Hindlimb muscle (tissue), 1 donor: ENCODE data around the gene POU6F1. TPM values are rescaled to one million over a fixed set of nuclear protein-coding genes. Genes with fewer than 3 reads are reported as not detected.
"Not testable (repeated sequence)": the region's sequence is repeated elsewhere in the genome, so short reads cannot be mapped to it uniquely, and the experiment has no call there.

Experiments
- DNase-seq: peaks from one replicate; pipeline ENCODE4 v3.0.0-alpha.2; 2013
- polyA plus RNA-seq: library from polyadenylated mRNA; unstranded; fragments of 120-200 nt; gene quantifications from one replicate; pipeline ENCODE4 v1.2.1, GENCODE V29; 2013; ENCODE audit not compliant: insufficient read length

POU6F1 gene
- polyA plus RNA-seq, 1 donor, result 10.1 TPM

DNA sequence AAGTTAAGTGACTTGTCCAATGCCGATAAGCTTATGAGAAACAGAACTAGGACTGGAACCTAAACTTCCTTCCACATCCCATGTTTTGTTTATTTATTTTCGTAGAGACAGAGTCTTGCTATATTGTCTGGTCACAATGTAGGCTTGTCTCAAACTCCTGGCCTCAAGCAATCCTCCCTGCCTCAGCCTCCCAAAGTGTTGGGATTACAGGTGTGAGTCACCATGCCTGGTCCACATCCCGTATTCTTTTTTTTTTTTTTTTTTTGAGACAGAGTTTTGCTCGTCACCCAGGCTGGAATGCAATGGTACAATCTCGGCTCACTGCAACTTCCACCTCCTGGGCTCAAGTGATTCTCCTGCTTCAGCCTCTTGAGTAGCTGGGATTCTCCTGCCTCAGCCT lies 9.2 kb upstream of the POU6F1 start:
- DNase-seq, result not testable (repeated sequence)

DNA sequence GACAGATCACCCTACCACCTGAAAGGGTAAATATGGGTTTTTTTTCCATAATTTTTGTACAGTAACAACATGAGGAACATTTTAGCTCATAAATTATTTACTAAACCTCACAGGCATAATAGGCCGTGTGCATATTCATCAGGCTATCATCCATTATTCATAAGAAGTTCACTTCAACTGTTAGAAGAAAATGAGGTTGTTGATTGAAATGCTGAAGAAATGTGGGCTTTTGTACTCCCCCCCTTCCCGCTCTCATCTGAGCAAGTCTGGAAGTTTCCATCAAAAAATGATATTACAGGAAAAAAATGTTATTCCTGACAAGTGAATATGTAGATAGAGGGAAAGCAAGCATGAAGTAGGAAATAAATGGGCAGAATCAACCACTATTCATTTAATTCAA lies 7.9 kb upstream of the POU6F1 start:
- no peak for DNase-seq

DNA sequence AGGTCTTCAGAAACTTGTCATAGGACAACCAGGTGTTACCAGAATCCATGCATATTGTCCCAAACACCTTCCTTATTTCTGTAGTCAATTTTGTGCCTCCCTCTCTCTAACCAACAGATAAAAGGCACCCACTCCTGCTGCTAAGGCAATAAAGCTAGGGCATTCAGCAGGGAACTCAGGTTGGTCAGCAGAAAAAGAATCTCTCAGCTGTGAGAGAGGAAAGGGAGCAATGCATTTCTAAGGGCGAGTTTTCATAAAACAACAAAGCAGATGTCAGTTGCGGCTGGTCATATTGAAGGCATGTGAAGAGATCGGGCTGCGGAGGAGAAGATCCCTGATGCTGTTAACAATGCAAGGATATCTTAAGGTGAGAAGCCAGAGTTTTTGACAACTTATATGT lies 7.4 kb upstream of the POU6F1 start:
- no peak for DNase-seq

DNA sequence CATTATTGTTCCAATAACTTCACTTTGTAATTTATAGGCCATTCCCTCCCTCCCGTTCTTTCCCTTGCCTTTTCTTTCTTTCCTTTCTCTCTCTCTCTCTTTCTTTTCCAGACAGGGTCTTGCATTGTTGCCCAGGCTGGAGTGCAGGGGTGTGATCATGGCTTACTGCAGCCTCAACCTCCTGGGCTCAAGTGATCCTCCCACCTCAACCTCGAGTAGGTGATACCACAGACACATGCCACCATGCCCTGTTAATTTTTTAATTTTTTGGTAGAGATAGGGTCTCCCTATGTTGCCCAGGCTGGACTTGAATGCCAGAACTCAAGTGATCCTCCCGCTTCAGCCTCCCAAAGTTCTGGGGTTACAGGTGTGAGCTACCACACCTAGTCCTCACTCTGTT lies 6.8 kb upstream of the POU6F1 start:
- no peak for DNase-seq

DNA sequence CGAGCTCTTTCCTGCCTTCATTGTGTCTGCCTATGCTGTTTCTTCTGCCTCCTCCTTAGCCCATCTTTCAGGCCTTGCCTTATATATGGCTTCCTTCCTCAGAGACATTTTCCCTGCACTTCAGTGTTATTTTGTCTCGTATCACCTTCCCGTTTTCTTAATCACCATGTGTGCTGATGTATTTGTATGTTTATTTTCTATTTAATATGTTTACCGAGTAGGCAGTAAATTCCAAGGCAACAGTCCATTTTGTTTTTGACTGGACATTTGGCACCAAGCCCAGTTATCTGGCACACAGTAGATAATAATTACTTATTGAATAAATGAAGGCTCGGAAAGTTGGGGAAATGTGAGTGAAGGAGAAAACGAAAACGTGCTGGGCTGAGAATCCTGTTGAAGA lies 4.6 kb upstream of the POU6F1 start:
- DNase-seq, result no peak

DNA sequence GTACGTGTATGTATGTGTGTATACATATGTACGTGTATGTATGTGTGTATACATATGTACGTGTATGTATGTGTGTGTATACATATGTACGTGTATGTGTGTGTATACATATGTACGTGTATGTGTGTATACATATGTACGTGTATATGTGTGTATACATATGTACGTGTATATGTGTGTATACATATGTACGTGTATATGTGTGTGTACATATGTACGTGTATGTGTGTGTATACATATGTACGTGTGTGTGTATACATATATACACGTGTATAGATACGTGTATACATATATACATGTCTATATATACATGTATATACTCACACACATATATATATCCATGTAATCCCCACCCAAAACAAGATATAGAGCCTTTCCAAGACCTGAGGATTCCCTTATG lies 2.0 kb upstream of the POU6F1 start:
- not testable (repeated sequence) for DNase-seq

DNA sequence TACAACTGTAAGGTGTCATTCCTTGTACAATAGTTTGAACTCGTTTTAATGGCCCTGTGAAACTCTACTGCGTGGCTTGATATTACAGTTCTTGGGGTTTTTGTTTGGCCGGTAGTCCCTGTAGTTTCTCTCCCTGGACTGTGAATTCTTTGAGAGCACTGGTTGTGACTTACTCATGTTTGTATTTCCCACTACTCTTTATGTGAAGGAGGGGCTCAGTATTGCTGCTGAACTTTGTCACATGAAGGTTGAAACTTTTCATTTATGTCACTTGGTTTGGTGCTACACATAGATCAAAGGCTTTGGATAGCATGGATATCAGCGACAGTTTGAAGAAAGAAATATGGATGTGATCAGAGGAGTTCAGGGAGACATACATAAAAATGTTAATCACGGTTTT lies 1.5 kb upstream of the POU6F1 start:
- no peak for DNase-seq

DNA sequence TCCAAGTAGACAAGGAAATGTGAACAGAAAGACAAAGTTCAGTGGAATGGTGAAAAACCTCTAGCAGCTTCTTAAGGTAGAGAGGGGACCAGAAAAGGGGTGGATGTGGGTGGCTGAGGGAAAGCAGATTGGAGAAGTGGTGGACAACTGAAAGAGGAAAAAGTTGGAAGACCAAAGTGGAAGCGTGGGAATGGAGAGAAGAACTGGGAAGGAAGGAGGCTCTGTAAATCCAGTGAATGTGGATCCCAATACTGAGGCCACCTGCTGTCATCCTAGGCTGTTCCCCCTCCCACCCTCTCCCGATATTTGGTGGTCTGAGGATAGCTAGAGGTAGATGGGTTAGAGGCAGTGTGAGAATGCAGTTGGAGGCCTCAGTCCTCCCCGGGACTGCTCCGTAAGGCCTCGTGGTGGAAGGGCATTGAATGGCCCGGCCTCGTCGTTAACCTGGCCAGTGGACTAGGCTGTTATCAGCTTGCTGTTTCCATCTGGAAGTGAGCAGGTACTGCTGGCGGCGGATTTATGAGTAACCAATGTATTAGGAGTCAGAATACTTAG lies 822 bp upstream of the POU6F1 start:
- DNase-seq, result no peak

DNA sequence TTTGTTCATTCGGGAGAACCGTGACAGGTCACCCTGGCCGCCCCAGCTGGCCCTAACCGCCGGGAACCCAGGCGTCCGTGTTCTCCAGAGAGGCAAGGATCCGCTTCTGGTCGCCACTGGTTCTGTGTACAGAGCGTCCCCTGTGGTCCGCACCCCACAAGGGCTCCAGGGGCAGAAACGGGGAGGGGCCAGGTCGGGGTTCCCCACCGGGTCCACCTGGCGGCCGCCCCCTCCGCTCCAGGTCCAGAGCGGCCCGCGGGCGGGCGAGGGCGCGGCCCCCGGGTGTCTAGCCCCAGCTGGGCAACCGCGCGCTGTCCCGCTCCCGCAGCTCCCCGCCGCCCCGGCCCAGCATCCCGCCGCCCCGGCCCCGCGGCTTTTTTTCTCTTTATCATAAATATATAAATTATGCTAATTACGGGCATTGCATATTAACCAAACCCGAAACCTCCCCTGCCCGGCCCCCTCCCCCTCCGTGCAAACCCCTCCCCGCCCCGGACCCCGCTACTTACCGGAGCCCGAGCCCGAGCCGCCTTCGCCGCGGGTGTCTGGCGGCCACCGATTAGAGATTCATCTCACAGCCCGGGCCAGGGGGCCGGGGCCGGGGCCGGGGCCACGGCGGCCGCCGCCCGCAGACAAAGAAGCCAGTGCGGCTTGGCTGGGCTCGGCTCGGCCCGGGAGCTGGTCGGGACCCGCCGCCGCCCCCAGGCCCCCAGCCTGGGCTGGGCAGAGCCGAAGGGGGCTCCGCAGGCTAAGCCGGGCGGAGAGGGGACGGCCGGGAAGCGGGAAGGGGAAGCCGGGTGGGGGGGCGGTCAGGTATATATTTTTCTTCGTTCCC lies 512 bp downstream of the POU6F1 start:
- peak; percentile 32 for DNase-seq

DNA sequence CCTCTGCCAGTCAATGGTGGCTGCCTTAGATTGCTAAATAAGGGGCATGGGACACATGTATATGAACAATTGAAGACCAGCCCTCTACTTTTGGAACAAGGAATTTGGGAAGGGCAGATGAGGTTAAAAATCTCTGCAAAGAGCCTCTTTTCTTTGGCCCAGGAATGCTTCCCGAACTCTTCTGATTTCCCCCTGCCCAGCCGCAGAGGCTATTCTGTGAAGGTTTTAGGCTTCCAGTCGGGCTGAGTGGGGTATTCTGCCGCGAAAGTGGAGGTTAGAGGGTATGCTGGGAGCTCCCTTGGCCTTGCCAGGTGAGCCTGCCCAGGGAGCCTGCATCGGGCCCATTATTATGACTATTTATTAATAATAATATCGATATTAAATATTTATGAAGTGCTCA lies 1.2 kb downstream of the POU6F1 start:
- DNase-seq, result no peak

DNA sequence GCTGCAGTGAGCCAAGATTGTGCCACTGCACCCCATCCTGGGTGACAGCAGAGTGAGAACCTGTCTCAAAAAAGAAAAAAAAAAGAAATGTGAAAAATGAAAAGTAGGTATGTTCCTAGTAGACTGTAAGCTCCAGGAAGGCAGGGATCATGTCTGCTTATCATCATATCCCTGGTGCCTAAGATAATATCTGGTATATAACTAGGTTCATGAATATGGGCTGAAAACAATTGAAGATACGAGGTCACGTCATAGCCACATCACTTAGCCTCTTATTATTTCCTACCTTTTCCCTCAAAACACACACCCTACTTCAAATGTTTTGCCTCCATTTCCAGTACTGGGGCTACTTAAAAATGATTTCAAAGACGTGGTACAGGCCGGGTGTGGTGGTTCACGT lies 3.0 kb downstream of the POU6F1 start:
- DNase-seq, result no peak

DNA sequence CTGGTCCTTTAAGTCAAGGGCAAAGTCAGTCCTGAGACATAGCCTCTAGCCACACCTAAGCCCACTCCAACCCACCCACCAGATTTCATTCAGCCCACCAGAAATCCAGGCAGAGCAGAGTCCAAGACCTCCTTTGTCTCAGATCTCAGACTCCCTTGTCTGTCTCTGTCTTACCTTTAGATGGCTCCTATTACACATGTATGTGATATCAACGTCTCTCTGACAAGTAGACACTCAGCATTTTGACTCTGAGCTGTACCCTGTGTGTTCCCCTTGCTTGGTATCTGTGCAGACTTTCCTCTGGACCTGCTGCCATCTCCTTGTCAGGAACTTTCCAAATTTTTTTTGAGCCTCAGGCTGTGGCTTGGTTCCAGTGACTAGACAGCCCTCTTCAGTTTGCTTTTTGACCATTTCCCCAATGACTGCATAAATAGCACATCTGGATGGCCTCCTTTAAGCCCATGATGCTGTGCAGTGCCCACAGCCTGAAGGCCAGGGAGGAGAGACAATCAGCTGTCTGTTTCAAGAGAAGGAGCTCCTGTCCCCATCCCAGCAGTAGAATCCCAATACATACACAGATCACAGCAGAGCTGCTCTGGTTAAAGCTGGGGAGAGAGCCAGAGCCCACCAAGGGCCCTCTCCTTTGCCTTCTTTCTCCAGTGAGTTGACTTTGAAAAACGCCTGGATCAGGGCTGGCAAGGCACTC lies 7.0 kb downstream of the POU6F1 start:
- no peak for DNase-seq

DNA sequence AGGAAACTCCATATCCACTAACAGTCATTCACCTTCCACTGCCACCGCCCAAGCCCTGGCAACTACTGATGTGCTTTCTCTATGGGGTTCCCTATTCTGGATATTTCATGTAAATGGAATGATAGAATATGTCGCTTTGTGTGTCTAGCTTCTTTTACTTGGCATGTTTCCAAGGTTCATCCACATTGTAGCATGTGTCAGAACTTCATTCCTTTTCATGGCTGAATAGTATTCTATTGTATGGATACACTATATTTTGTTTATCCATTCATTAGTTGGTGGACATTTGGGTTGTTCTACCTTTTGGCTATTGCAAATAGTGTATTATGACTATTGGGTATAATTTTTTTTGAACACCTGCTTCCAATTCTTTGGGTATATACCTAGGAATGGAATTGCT lies 8.6 kb downstream of the POU6F1 start:
- no peak for DNase-seq

DNA sequence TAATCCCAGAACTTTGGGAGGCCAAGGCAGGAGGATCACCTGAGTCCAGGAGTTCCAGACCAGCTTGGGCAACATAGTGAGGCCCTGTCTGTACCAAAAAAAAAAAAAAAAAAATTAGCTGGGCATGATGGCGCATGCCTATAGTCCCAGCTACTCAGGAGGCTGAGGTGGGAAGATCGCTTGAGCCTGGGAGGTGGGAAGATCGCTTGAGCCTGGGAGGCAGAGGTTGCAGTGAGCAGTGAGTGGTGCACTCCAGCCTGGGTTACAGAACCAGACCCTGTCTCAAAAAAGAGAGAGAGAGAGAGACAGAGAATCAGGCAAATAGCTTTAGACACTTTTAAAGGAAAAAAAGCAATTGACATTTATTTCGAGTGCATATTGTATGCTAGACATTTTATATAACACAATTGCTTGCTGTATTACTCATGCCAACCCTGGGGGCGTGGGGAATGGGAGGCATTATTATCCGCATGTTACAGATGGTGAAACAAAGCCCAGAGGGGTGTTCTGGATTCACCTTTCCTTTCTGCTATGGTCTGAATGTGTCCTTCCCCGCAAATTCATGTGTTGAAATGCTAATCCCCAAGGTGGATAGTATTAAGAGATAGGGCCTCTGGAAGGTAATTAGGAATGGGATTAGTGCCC lies 9.7 kb downstream of the POU6F1 start:
- DNase-seq, result no peak

DNA sequence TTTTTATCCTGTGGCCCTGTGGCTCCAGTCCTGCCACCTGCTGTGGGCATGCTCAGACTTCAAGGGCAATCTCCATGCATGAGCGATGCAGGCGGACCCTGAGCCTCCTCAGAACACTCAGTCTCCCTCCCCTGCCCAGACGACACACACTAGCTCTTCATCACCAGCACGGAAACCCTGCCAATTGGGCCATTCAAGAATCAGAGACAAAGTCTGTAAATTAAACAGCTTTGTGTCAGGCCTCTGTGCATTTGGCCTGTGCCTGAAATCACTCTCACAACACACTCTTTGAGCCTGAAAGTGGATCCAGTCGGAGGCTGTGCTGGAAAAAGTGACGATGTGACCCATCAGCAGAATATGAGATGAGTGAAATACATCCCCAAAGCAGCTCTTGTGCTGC lies 12.5 kb downstream of the POU6F1 start:
- DNase-seq, result no peak

DNA sequence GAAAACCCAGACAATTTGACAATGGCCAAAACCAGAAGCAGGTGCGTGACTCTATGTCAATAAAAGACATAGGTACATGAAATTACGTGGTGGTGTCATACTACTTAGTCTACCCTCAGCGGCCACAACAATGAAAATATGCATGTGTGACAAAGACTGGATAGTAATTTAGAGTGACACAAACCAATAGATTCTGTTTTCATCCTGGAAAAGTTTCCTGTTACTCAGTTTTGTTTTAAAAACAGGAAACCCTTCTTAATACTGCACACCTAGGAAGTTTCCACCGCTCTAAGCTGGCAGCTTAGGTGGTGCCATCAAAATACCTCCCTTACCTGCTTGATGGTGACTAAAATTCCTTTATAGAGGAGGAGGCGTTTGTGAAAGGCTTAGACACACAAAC lies 15.1 kb downstream of the POU6F1 start:
- DNase-seq, result no peak

DNA sequence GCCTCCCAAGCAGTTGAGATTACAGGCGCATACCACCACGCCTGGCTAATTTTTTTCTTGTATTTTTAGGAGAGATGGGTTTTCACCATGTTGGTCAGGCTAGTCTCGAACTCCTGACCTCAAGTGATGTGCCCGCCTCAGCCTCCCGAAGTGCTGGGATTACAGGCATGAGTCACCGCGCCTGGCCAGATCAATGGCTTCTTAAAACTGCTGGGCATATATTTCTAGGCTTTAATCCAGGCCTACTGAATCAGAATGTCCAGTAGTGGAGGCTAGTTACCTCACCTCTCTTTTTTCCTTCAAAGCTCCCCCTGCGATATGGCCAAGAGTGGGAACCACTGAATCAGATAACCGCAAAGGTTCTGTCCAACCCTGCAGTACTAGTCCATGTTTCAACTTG lies 17.1 kb downstream of the POU6F1 start:
- DNase-seq, result no peak

DNA sequence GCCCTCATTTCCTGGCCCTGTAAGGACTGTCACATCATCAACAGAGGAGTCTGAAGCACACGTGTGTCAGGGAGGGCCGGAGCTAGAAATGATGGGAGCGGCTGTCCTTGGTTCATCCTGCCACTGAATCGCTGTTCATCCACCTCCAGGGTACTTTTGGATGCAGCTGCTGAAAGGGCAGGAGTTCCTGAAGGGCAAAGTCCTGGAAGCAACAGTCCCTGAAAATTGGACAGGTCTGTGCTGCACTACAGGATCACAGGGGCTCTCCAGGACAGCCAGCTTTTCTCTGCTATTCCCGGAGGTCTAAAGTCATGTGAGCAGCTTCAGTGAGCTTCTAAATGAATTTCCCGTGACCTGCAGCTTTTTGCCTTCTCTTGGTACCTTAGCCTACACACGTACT lies 17.7 kb downstream of the POU6F1 start:
- no peak for DNase-seq

DNA sequence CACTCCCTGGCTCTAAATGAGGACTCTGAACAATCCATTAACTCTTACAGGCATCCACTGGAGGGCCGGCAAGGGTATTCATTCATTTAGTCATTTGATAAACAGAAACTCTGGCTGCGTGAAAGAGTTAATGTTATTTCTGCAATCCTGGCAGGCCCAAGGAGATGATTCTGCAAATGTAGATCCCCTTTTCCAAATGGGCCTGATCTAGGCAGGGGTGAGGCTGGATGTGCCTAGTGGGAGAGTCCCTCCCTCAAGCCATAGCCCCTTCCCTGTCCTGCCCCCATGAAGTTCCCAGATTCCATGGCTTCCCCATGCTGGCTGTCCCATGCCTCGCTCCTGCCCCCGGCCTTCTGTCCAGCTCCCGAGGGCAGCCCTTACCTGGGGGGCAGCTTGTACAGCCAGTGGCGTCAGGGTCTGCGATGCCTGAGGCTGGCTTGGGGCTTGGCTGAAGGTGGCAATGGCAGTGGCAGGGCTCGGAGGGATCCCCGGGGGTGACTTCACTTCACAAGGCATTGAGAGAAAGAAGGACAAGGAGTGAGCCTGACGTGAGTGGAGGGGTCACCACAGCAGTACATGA lies 18.4 kb downstream of the POU6F1 start:
- DNase-seq, result no peak

DNA sequence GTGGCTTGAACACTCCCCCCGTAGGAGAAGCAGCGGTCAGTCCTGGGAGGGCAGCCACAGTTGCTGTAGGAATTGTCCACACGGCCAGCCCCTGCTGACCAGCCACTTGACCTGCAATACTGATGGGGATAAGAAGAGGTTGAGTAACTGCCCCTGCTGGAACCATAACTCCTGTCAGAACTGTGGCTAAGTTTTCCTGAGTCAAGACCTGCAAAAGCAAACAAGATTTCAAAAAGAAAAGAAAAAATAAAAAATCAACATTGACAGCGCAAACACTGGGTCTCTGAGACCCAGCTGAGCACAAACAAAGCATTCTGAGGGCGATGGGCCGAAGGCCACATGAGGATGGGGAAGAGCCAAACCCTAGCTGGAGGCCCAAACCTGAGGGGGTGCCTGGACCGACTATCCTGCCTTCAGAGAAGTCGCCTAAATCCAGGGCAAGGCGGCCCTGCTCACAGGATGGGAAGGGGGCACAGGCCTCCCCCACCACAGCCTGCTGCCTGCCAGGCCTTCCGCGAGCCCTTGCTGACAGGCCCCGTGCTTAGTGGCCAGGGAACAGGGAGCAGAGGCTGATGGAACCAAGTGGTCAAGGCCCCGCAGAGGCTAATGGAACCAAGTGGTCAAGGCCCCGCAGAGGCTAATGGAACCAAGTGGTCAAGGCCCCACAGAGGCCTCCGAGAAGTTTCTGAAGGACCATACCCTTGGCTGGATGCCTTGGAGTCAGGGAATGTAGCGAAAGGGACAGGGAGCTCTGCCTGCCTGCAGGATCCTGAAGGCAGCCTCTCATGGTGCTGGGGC lies 19.1 kb downstream of the POU6F1 start:
- DNase-seq, result no peak

DNA sequence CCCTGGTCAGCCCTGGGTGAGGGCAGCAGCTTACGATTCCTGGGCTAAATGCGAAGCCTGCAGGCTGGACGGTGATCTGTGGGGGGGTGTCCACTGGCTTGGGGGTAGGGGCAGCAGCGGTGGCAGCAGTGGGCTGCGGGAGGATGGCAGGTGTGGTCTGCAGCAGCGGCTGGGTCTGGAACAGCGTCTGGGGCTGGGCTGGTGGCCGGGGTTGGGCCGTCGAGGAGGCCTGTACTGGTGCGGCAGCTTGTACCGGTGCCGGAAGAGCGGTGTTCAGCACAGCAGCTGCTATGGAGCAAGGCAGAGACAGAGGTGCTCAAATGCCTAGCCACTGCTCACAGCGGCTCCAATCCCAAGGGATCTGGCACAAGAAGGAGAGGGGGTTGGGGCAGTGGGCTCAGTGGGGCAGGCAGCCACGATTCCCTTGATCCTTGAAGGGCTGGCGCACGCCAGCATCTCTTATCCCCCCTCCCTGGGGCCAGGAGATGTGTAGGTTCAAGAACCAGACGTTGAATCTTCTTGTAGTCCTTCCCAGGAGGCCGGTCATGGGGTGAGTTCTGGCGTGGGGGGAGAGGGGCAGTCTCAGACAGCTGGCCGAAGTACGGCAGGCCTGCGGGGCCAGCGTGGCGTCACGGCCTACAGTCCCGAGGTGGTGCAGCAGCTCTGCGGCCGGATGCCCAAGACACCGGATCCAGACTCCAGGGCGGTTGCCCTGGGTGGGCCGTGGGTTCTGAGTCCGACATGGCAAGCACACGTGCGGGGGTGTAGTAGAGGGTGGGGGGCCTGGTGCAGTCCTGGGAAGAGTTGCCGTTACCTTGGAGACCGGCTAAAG lies 19.9 kb downstream of the POU6F1 start:
- no peak for DNase-seq
